A673 (cell line): ENCODE measurements around the gene EPHA6. TPM values are rescaled to one million over a fixed set of nuclear protein-coding genes. Genes with fewer than 3 reads are reported as not detected.
"Not testable (repeated sequence)": the region's sequence is repeated elsewhere in the genome, so short reads cannot be mapped to it uniquely, and the experiment has no call there.

Source experiments
- BruUV-seq: library from RNA; stranded (reverse); fragments of 400-500 nt; replicated peaks from 2 replicates; lab custom pipeline; 2021; lab: Mats Ljungman, UMichigan
- CTCF ChIA-PET: fragments of 300-600 bp; sonication (Branson Sonifier 250); formaldehyde crosslinking; loops from one replicate; lab custom pipeline; 2022; ENCODE audit warnings: antibody characterized with exemption; lab: Charles Lee
- POLR2A ChIA-PET: fragments of 300-600 bp; sonication (Branson Sonifier 250); formaldehyde crosslinking; loops from one replicate; lab custom pipeline; 2022; ENCODE audit warnings: antibody characterized with exemption; ENCODE audit not compliant: low non-redundant PET; lab: Charles Lee
- DNase-seq: peaks from one replicate; pipeline ENCODE4 v3.0.0-alpha.2; 2015; ENCODE audit warnings: low spot score
- H3K27ac ChIP-seq: fragments of 200-600 bp; sonication (generic); 2 replicates; pipeline ENCODE4 v1.5.1; 2016; ENCODE audit warnings: mixed run types, low read depth, mild to moderate bottlenecking, mixed read lengths, antibody characterized with exemption, low read length; ENCODE audit not compliant: poor library complexity, severe bottlenecking
- H3K27me3 ChIP-seq: fragments of 200-600 bp; sonication (generic); replicated peaks from 2 replicates; pipeline ENCODE4 v1.6.1; 2017; ENCODE audit warnings: mixed run types, low read depth, mild to moderate bottlenecking, mixed read lengths, antibody characterized with exemption, low read length; ENCODE audit not compliant: insufficient read depth, poor library complexity
- H3K36me3 ChIP-seq: fragments of 200-600 bp; sonication (generic); 2 replicates; pipeline ENCODE4 v1.6.1; 2016; ENCODE audit warnings: mixed run types, mild to moderate bottlenecking, mixed read lengths, antibody characterized with exemption, low read length; ENCODE audit not compliant: insufficient read depth, poor library complexity, severe bottlenecking
- H3K4me1 ChIP-seq: fragments of 200-600 bp; sonication (generic); 2 replicates; pipeline ENCODE4 v1.6.1; 2017; ENCODE audit warnings: mixed run types, mild to moderate bottlenecking, mixed read lengths, antibody characterized with exemption, low read length; ENCODE audit not compliant: insufficient read depth, poor library complexity, severe bottlenecking
- H3K4me3 ChIP-seq: fragments of 200-600 bp; sonication (generic); 2 replicates; pipeline ENCODE4 v1.5.1; 2016; ENCODE audit warnings: low read depth, mixed run types, mild to moderate bottlenecking, mixed read lengths, low read length; ENCODE audit not compliant: poor library complexity, severe bottlenecking
- H3K9me3 ChIP-seq: fragments of 200-600 bp; sonication (generic); 2 replicates; pipeline ENCODE4 v1.6.1; 2016; ENCODE audit warnings: mixed run types, low read depth, mild to moderate bottlenecking, mixed read lengths, antibody characterized with exemption, low read length; ENCODE audit not compliant: poor library complexity, severe bottlenecking
- CTCF ChIP-seq: fragments of 300-800, 200-600 bp; sonication (generic); conservative IDR thresholded peaks from 2 replicates; pipeline ENCODE4 v1.5.1; 2017; ENCODE audit warnings: low read depth, mild to moderate bottlenecking, antibody characterized with exemption, low read length, moderate library complexity, mixed read lengths
- EZH2 ChIP-seq: fragments of 200-600 bp; sonication (generic); IDR thresholded peaks from 2 replicates; pipeline ENCODE4 v1.6.1; 2017; ENCODE audit warnings: borderline replicate concordance, low read depth, mild to moderate bottlenecking, mixed read lengths, antibody characterized with exemption, low read length; ENCODE audit not compliant: poor library complexity, severe bottlenecking
- intact Hi-C: fragments of 100-400 bp; cut with micrococcal nuclease; formaldehyde crosslinking; loops from one replicate; pipeline ENCODE4 v1.10.0; 2022; ENCODE audit not compliant: unreplicated experiment
- total RNA-seq: library from RNA; stranded (reverse); gene quantifications from 2 replicates; pipeline ENCODE4 v1.2.3, GENCODE V29; 2021

The EPHA6 gene
- total RNA-seq, 1 experiment from 2014 or later = not detected

- CTCF ChIA-PET = no interaction called here
- TF ChIP-seq EZH2 (no peak), CTCF (no peak)
- BruUV-seq = no TSS peak
Measured at GRCh38 chr3:96915445-96915844, 101.1 kb downstream of the EPHA6 start.

DNA sequence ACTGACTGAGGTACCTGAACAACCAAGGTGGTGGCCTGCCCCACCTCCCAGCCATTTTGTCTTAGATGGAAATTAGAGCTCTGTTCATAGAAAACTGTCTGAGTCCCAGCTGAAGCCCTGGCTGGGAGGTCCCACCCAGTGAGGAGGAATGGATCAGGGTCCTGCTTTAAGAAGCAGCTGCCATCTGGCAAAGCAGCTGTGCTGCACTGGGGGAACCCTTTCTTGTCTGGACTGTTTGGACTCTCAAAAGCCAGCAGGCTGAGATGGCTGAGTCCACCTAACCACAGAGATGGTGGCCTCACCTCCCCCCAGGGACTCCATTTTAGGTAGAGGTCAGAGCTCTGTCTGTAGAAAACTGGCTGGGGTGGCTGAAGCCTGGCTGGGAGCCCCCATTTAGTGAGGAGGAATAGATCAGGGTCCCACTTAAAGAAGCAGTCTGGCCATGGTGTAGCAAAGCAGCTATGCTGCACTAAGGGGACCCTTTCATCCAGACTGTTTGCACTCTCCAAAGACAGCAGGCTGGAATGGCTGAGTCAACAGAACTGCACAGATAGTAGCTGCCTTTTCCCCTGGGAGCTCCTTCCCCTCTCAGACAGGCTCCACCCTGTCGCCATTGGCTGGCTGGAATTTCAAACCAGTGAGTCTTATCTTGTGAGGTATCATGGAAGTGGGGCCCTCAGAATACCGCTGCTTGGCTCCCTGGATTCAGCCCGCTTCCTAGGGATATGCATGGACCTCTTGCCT is 116.9 kb downstream of the EPHA6 start:
- Histone ChIP-seq H3K4me3 (no peak overlapping the region), H3K27me3 (no peaks in the 10 kb centered on the region), H3K9me3 (peaks cover 38% of the 10 kb centered on the region), H3K4me1 (no peaks in the 10 kb centered on the region), H3K27ac (no peak overlapping the region), H3K36me3 (no peaks in the 10 kb centered on the region)
- TF ChIP-seq CTCF (no peak), EZH2 (no peak)
- DNase-seq = no peak
- ChIA-PET POLR2A (no interaction called here), CTCF (no interaction called here)
- intact Hi-C loops = no loop called here
- BruUV-seq = no TSS peak

More at GRCh38 chr3:96915445-96915844, 101.1 kb downstream of the EPHA6 start:
- POLR2A ChIA-PET = no interaction called here
- peaks cover 7% of the 10 kb centered on the region for H3K9me3 ChIP-seq
- no peaks in the 10 kb centered on the region for H3K36me3 ChIP-seq
- no peak for DNase-seq
- H3K4me1 ChIP-seq = no peaks in the 10 kb centered on the region
- H3K27ac ChIP-seq = no peak overlapping the region
- H3K4me3 ChIP-seq = no peak overlapping the region
- H3K27me3 ChIP-seq = no peaks in the 10 kb centered on the region
- intact Hi-C loops = no loop called here

DNA sequence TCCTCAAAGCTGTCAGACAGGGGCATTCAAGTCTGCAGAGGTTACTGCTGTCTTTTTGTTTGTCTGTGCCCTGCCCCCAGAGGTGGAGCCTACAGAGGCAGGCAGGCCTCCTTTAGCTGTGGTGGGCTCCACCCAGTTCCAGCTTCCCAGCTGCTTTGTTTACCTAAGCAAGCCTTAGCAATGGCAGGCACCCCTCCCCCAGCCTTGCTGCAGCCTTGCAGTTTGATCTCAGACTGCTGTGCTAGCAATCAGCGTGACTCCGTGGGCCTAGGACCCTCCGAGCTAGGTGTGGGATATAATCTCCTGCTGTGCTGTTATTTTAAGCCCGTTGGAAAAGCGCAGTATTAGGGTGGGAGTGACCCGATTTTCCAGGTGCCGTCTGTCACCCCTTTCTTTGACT is 127.7 kb downstream of the EPHA6 start:
- POLR2A ChIA-PET, H3K27me3 ChIP-seq, CTCF ChIA-PET, intact Hi-C loops, H3K27ac ChIP-seq, H3K4me1 ChIP-seq, DNase-seq, H3K9me3 ChIP-seq, H3K4me3 ChIP-seq, H3K36me3 ChIP-seq, BruUV-seq: not testable (repeated sequence)

GRCh38 chr3:96958856-96959255 is 144.5 kb downstream of the EPHA6 start:
- TF ChIP-seq CTCF = no peak
- TF ChIP-seq EZH2 = no peak
- Histone ChIP-seq H3K4me1 (no peaks in the 10 kb centered on the region), H3K27me3 (no peaks in the 10 kb centered on the region), H3K9me3 (peaks cover 13% of the 10 kb centered on the region), H3K4me3 (no peak overlapping the region), H3K27ac (no peak overlapping the region), H3K36me3 (no peaks in the 10 kb centered on the region)
- no peak for DNase-seq
- BruUV-seq = no TSS peak
- ChIA-PET CTCF (no interaction called here), POLR2A (no interaction called here)
- intact Hi-C loops = no loop called here
